ENCODE data around the gene REG1A. TPM values are rescaled to one million over a fixed set of nuclear protein-coding genes. Genes with fewer than 3 reads are reported as not detected.

REG1A gene
- 0.31 TPM for total RNA-seq

GRCh38 chr2:79120194-79120713 is at the start of gene REG1A:
TSS of gene REG1A (plus strand) at chr2:79120488. CDS start at chr2:79120862, 374 bp downstream.
- no peaks in the 10 kb centered on the region for H3K4me1 ChIP-seq (ENCODE audit: insufficient read depth, low read length)
- H3K27me3 ChIP-seq (ENCODE audit: insufficient read depth, low read length) = no peaks in the 10 kb centered on the region
- no peak within 1 kb of the TSS for H3K4me3 ChIP-seq (ENCODE audit: low read length)
- no peaks in the 10 kb centered on the region for H3K9me3 ChIP-seq (ENCODE audit: low read depth, low read length)

GRCh38 chr2:79071078-79071477 is 49.2 kb upstream of the REG1A start:
- Histone ChIP-seq H3K27me3 (ENCODE audit: insufficient read depth, low read length) (no peaks in the 10 kb centered on the region), H3K4me1 (ENCODE audit: insufficient read depth, low read length) (no peaks in the 10 kb centered on the region), H3K4me3 (ENCODE audit: low read length) (no peak overlapping the region), H3K9me3 (ENCODE audit: low read depth, low read length) (no peaks in the 10 kb centered on the region)

DNA sequence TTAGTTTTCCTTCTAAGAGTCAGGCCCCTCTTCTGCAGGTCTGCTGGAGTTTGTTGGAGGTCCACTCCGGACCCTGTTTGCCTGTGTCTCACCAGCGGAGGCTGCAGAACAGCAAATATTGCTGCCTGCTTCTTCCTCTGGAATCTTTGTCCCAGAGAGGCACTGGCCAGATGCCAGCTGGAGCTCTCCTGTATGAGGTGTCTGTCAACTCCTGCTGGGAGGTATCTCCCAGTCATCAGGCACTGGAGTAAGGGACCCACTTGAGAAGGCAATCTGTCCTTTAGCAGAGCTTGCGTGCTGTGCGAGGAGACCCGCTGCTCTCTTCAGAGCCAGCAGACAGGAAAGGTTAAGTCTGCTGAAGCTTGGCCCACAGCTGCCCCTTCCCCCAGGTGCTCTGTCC is 37.3 kb upstream of the REG1A start:
- no peaks in the 10 kb centered on the region for H3K27me3 ChIP-seq (ENCODE audit: insufficient read depth, low read length)
- no peaks in the 10 kb centered on the region for H3K4me1 ChIP-seq (ENCODE audit: insufficient read depth, low read length)
- no peak overlapping the region for H3K4me3 ChIP-seq (ENCODE audit: low read length)
- H3K9me3 ChIP-seq (ENCODE audit: low read depth, low read length) = no peaks in the 10 kb centered on the region

DNA sequence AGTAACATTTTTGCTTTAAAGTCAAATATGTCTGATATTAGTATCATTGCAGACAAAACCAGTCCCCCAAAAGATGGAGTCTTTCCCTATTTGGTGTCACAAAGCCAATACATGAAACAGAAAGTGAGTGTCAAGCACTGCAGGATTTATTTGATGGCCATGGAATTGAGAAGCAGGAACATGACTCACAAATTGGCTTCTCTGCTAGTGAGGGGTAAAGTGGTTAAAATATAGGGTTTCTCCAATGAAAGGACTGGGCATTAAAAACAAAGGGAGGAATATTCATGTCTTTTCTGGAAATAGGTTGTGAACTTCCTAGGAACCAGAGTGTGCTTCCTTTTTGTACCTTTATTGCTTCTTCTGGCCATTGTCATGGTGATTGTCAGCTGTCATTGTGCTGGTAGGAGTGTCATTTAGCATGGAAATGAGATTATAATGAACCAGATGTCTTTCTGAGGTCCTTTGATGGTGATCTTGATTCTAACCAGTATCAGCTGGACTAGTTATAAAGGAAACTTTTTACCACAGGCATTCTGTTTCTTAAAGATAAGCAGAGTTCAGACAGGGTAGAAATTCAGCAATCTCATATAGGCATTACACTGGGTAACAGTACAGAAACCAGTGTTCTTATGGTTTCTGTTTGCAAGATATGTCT is 36.6 kb upstream of the REG1A start:
- H3K4me1 ChIP-seq (ENCODE audit: insufficient read depth, low read length) = no peaks in the 10 kb centered on the region
- H3K4me3 ChIP-seq (ENCODE audit: low read length) = no peak overlapping the region
- H3K9me3 ChIP-seq (ENCODE audit: low read depth, low read length) = no peaks in the 10 kb centered on the region
- no peaks in the 10 kb centered on the region for H3K27me3 ChIP-seq (ENCODE audit: insufficient read depth, low read length)

- no peak overlapping the region for H3K4me3 ChIP-seq (ENCODE audit: low read length)
- H3K27me3 ChIP-seq (ENCODE audit: insufficient read depth, low read length) = no peaks in the 10 kb centered on the region
These were observed 35.7 kb upstream of the REG1A start for GRCh38 chr2:79084495-79085135.

DNA sequence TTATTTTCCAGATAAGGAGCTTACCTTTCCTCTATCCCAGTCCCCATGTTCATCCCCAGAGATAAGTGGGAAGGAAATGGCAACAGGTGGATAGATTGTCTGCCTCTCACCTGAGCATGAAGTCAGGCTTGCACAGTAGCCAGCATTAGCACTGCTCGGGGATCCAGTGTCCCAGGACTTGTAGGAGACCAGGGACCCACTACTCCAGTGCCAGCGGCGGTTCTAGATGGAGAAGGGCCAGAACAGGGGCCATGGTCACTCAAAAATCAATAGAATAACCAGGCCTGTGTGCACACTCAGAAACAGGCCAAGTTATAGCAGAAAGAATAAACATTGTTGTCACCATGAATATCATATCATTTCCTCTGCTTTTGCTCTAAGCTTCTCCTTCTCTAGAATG is 34.9 kb upstream of the REG1A start:
- no peaks in the 10 kb centered on the region for H3K4me1 ChIP-seq (ENCODE audit: insufficient read depth, low read length)
- no peaks in the 10 kb centered on the region for H3K27me3 ChIP-seq (ENCODE audit: insufficient read depth, low read length)
- no peaks in the 10 kb centered on the region for H3K9me3 ChIP-seq (ENCODE audit: low read depth, low read length)
- no peak overlapping the region for H3K4me3 ChIP-seq (ENCODE audit: low read length)

More at GRCh38 chr2:79084495-79085135, 35.7 kb upstream of the REG1A start:
- H3K4me1 ChIP-seq (ENCODE audit: insufficient read depth, low read length) = no peaks in the 10 kb centered on the region
- no peaks in the 10 kb centered on the region for H3K9me3 ChIP-seq (ENCODE audit: low read depth, low read length)

DNA sequence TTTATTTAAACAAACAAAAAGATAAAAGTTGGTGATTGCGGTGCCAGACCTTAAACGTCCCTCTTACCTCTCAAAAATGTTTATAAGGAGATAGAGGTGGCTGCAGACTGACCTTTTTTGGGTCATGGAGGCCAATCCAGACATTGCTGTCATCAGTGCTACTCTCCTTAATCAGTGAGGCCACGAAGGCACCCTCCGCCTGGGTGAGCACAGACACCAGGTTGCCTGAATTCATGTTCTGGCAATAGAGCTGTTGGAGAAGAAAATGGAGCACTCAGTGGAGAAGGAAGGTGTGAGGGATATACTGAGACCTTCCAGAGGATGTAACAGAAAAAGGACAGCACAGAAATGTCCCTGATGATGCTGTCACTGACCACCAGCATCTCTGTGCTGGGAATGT is 34.0 kb upstream of the REG1A start:
- Histone ChIP-seq H3K4me1 (ENCODE audit: insufficient read depth, low read length) (no peaks in the 10 kb centered on the region), H3K27me3 (ENCODE audit: insufficient read depth, low read length) (no peaks in the 10 kb centered on the region), H3K9me3 (ENCODE audit: low read depth, low read length) (no peaks in the 10 kb centered on the region), H3K4me3 (ENCODE audit: low read length) (no peak overlapping the region)

DNA sequence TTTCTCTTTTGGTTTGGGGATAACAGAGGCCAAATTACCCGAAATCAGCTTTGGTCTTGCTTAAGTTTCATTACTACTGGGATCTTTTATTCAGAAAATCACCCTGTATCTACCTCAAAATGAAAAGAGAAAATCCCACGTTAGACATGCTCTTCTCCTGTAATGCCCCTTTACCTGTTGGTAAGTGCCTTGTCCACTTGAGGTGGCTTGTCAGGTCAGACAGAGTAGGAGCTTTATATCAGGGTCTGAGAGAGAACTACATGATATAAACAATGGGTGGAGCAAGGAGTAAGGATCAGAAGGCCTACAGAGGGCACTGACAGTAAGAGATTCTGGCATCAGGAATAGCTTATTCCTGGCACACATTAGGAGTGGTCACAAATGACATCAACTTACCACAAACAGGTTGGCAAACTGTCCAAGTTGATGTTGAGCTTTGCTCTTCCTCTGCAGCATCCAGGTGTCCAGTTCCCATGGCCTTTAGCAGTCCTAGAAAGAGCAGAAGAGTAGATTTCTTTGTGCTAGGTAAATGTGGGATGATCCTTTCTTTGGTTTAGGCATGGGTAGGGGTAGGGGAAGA is 32.4 kb upstream of the REG1A start, which contains the start of gene REG1B:
Gene REG1B, minus strand, starts transcription at position 209 of the 580 bp plus-strand sequence. CDS start 381 bp downstream, outside the sequence.
- H3K9me3 ChIP-seq (ENCODE audit: low read depth, low read length) = no peaks in the 10 kb centered on the region
- no peak within 1 kb of the TSS for H3K4me3 ChIP-seq (ENCODE audit: low read length)
- no peaks in the 10 kb centered on the region for H3K4me1 ChIP-seq (ENCODE audit: insufficient read depth, low read length)
- H3K27me3 ChIP-seq (ENCODE audit: insufficient read depth, low read length) = no peaks in the 10 kb centered on the region

- Histone ChIP-seq H3K4me1 (ENCODE audit: insufficient read depth, low read length) (no peaks in the 10 kb centered on the region), H3K4me3 (ENCODE audit: low read length) (no peak overlapping the region), H3K9me3 (ENCODE audit: low read depth, low read length) (no peaks in the 10 kb centered on the region), H3K27me3 (ENCODE audit: insufficient read depth, low read length) (no peaks in the 10 kb centered on the region)
These were observed 29.6 kb upstream of the REG1A start for GRCh38 chr2:79090693-79091092.

GRCh38 chr2:79097843-79098242 is 22.4 kb upstream of the REG1A start:
- Histone ChIP-seq H3K4me3 (ENCODE audit: low read length) (no peak overlapping the region), H3K4me1 (ENCODE audit: insufficient read depth, low read length) (no peaks in the 10 kb centered on the region), H3K9me3 (ENCODE audit: low read depth, low read length) (peaks cover 7% of the 10 kb centered on the region), H3K27me3 (ENCODE audit: insufficient read depth, low read length) (no peaks in the 10 kb centered on the region)

GRCh38 chr2:79099140-79099686 is 21.1 kb upstream of the REG1A start:
- Histone ChIP-seq H3K4me1 (ENCODE audit: insufficient read depth, low read length) (no peaks in the 10 kb centered on the region), H3K27me3 (ENCODE audit: insufficient read depth, low read length) (no peaks in the 10 kb centered on the region), H3K9me3 (ENCODE audit: low read depth, low read length) (peaks cover 7% of the 10 kb centered on the region), H3K4me3 (ENCODE audit: low read length) (no peak overlapping the region)

DNA sequence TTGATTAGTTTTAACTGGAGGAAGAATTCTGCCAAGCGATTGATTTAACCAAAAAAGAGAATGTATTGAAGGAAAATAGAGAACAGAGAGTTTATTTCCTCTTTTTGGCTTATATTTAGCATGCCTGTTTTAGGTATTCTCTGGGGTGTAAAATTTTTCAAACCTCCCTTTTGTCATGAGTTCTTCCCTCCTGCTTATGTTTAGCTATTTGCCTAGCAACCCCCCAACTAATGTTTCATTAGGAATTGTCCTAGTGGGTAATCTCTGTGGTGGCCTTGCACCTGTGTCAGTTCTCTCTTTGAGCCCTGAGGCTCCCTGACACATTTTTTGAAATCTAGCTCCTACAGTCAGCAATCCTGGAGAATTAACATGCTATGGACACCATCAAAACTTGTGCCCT is 20.0 kb upstream of the REG1A start:
- Histone ChIP-seq H3K4me1 (ENCODE audit: insufficient read depth, low read length) (no peaks in the 10 kb centered on the region), H3K27me3 (ENCODE audit: insufficient read depth, low read length) (no peaks in the 10 kb centered on the region), H3K4me3 (ENCODE audit: low read length) (no peak overlapping the region), H3K9me3 (ENCODE audit: low read depth, low read length) (peaks cover 7% of the 10 kb centered on the region)

- no peak overlapping the region for H3K4me3 ChIP-seq (ENCODE audit: low read length)
- H3K4me1 ChIP-seq (ENCODE audit: insufficient read depth, low read length) = no peaks in the 10 kb centered on the region
- no peaks in the 10 kb centered on the region for H3K27me3 ChIP-seq (ENCODE audit: insufficient read depth, low read length)
- H3K9me3 ChIP-seq (ENCODE audit: low read depth, low read length) = peaks cover 7% of the 10 kb centered on the region
These were observed 19.3 kb upstream of the REG1A start for GRCh38 chr2:79101024-79101423.

- no peaks in the 10 kb centered on the region for H3K27me3 ChIP-seq (ENCODE audit: insufficient read depth, low read length)
- H3K9me3 ChIP-seq (ENCODE audit: low read depth, low read length) = peaks cover 7% of the 10 kb centered on the region
- H3K4me1 ChIP-seq (ENCODE audit: insufficient read depth, low read length) = no peaks in the 10 kb centered on the region
- H3K4me3 ChIP-seq (ENCODE audit: low read length) = no peak overlapping the region
These were observed 17.1 kb upstream of the REG1A start for GRCh38 chr2:79103214-79103613.

DNA sequence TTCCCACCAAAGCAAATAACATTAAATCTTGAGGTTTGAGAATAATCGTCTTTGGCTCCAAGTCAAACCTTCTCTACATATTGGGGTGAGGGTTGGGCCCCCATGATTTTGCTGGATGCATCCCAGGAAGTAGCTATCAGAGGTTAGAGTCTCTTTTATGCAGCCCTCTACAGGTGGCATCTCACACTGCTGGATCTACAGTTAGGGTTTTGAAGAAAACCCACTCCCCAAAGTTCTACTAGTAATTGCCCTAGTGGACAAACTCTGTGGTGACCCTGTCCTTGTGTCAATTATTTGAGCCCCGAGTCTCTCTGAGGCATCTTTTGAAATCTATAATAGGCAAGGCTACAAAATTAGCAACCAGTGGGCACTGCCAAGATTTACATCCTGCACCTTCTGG is 15.0 kb upstream of the REG1A start:
- H3K27me3 ChIP-seq (ENCODE audit: insufficient read depth, low read length) = no peaks in the 10 kb centered on the region
- peaks cover 7% of the 10 kb centered on the region for H3K9me3 ChIP-seq (ENCODE audit: low read depth, low read length)
- no peaks in the 10 kb centered on the region for H3K4me1 ChIP-seq (ENCODE audit: insufficient read depth, low read length)
- H3K4me3 ChIP-seq (ENCODE audit: low read length) = no peak overlapping the region

All from mononuclear cell (primary cell).